SK-N-SH treated with all-trans-retinoic acid at 6 μM for 48 hours (cell line): Measurements from ENCODE around the gene OLIG1.

Source experiments
- ATAC-seq: fragments of 200-7000 bp; cut with Tn5 transposase; 3 replicates; pipeline ENCODE4 v1.9.1; 2020; ENCODE audit warnings: mild to moderate bottlenecking, moderate library complexity
- ARNTL ChIP-seq: fragments of 450-650 bp; formaldehyde crosslinking; IDR thresholded peaks from 2 replicates; pipeline ENCODE4 v1.5.0; 2020; ENCODE audit warnings: low read depth, mild to moderate bottlenecking, moderate library complexity, borderline replicate concordance
- BACH2 ChIP-seq: fragments of 250-450 bp; sonication (Bioruptor Pico); IDR thresholded peaks from 2 replicates; pipeline ENCODE4 v1.9.0; 2021; ENCODE audit warnings: mild to moderate bottlenecking, borderline replicate concordance
- CSDC2 ChIP-seq: fragments of 250-450 bp; sonication (Bioruptor Pico); IDR thresholded peaks from 2 replicates; pipeline ENCODE4 v1.5.0; 2020; ENCODE audit warnings: mild to moderate bottlenecking, moderate library complexity
- ESRRG ChIP-seq: fragments of 250-450 bp; sonication (Bioruptor Pico); IDR thresholded peaks from 2 replicates; pipeline ENCODE4 v1.6.1; 2021; ENCODE audit warnings: mild to moderate bottlenecking
- GLIS3 ChIP-seq: fragments of 250-450 bp; sonication (Bioruptor Pico); IDR thresholded peaks from 2 replicates; pipeline ENCODE4 v1.5.0; 2020; ENCODE audit warnings: mild to moderate bottlenecking, moderate library complexity
- ISL1 ChIP-seq: fragments of 250-450 bp; sonication (Bioruptor Pico); IDR thresholded peaks from 2 replicates; pipeline ENCODE4 v2.1.2; 2022; ENCODE audit warnings: mild to moderate bottlenecking, moderate library complexity
- OSR1 ChIP-seq: fragments of 250-450 bp; sonication (Bioruptor Pico); IDR thresholded peaks from 2 replicates; pipeline ENCODE4 v1.8.0; 2022; ENCODE audit warnings: moderate library complexity, mild to moderate bottlenecking, inconsistent platforms
- PPARA ChIP-seq: fragments of 250-450 bp; sonication (Bioruptor Pico); IDR thresholded peaks from 2 replicates; pipeline ENCODE4 v1.5.0; 2020; ENCODE audit warnings: mild to moderate bottlenecking, borderline replicate concordance
- RARB ChIP-seq: fragments of 250-450 bp; sonication (Bioruptor Pico); IDR thresholded peaks from 2 replicates; pipeline ENCODE4 v1.8.0; 2021; ENCODE audit warnings: mild to moderate bottlenecking, moderate library complexity
- SNAI2 ChIP-seq: fragments of 250-450 bp; sonication (Bioruptor Pico); IDR thresholded peaks from 2 replicates; pipeline ENCODE4 v1.5.0; 2020; ENCODE audit warnings: mild to moderate bottlenecking, moderate library complexity
- TOX ChIP-seq: fragments of 250-450 bp; sonication (Bioruptor Pico); IDR thresholded peaks from 2 replicates; pipeline ENCODE4 v1.8.0; 2021; ENCODE audit warnings: mild to moderate bottlenecking, moderate library complexity, borderline replicate concordance
- ZC3H10 ChIP-seq: fragments of 250-450 bp; sonication (Bioruptor Pico); IDR thresholded peaks from 2 replicates; pipeline ENCODE4 v1.5.1; 2021; ENCODE audit warnings: mild to moderate bottlenecking, moderate library complexity
- ZFP3 ChIP-seq: fragments of 250-450 bp; sonication (Bioruptor Pico); IDR thresholded peaks from 2 replicates; pipeline ENCODE4 v1.5.0; 2020; ENCODE audit warnings: mild to moderate bottlenecking, moderate library complexity
- ZFP30 ChIP-seq: fragments of 450-650 bp; formaldehyde crosslinking; IDR thresholded peaks from 2 replicates; pipeline ENCODE4 v1.5.0; 2022; ENCODE audit warnings: mild to moderate bottlenecking, moderate library complexity
- ZNF565 ChIP-seq: fragments of 450-650 bp; formaldehyde crosslinking; conservative IDR thresholded peaks from 2 replicates; pipeline ENCODE4 v1.5.0; 2020; ENCODE audit warnings: low read depth, mild to moderate bottlenecking, moderate library complexity
- ZNF70 ChIP-seq: fragments of 450-650 bp; formaldehyde crosslinking; IDR thresholded peaks from 2 replicates; pipeline ENCODE4 v1.5.0; 2020; ENCODE audit warnings: mild to moderate bottlenecking, moderate library complexity
- ZNF8 ChIP-seq: fragments of 450-650 bp; formaldehyde crosslinking; IDR thresholded peaks from 2 replicates; pipeline ENCODE4 v1.5.0; 2020; ENCODE audit warnings: mild to moderate bottlenecking, moderate library complexity
- TF ChIP-seq, protein P1 (sequence below): fragments of 250-450 bp; sonication (Bioruptor Pico); IDR thresholded peaks from 2 replicates; pipeline ENCODE4 v1.8.0; 2021; ENCODE audit warnings: low read depth, mild to moderate bottlenecking, moderate library complexity, borderline replicate concordance
- TF ChIP-seq, protein P2 (sequence below): fragments of 250-450 bp; sonication (Bioruptor Pico); IDR thresholded peaks from 2 replicates; pipeline ENCODE4 v1.5.1; 2021; ENCODE audit warnings: mild to moderate bottlenecking, moderate library complexity
- TF ChIP-seq, protein P3 (sequence below): fragments of 250-450 bp; sonication (Bioruptor Pico); IDR thresholded peaks from 2 replicates; pipeline ENCODE4 v1.5.0; 2020; ENCODE audit warnings: mild to moderate bottlenecking, moderate library complexity
- TF ChIP-seq, protein P4 (sequence below): fragments of 250-450 bp; sonication (Bioruptor Pico); IDR thresholded peaks from 2 replicates; pipeline ENCODE4 v1.5.1; 2020; ENCODE audit warnings: low read depth, mild to moderate bottlenecking, moderate library complexity

Gene OLIG1

DNA sequence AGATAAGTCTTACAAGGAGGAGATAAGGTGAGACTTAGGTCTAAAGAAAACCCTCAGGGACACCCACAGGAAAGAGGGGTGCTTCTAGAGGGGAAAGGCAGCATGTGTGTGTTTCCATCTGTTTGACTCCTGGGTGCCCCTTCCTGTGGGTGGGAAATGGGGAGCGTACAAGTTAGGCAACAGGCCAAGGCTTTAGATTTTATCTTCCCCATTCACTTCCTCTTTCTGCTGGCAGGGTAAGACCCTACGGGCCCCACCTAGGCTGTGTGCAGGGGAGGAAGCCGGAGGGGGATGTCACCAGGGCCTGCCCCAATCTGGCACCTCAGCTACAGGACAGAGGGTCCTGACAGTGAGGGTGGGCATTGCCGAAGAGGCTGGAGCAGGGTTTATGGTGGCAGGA lies 2.5 kb upstream of the OLIG1 start:
- TF ChIP-seq, protein P1, sequence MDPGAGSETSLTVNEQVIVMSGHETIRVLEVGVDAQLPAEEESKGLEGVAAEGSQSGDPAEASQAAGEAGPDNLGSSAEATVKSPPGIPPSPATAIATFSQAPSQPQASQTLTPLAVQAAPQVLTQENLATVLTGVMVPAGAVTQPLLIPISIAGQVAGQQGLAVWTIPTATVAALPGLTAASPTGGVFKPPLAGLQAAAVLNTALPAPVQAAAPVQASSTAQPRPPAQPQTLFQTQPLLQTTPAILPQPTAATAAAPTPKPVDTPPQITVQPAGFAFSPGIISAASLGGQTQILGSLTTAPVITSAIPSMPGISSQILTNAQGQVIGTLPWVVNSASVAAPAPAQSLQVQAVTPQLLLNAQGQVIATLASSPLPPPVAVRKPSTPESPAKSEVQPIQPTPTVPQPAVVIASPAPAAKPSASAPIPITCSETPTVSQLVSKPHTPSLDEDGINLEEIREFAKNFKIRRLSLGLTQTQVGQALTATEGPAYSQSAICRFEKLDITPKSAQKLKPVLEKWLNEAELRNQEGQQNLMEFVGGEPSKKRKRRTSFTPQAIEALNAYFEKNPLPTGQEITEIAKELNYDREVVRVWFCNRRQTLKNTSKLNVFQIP (CRISPR knock-in tag), result no peak
- TF ChIP-seq CSDC2 (CRISPR knock-in tag) (no peak), GLIS3 (CRISPR knock-in tag) (no peak), ZFP3 (CRISPR knock-in tag) (no peak), ZNF8 (CRISPR knock-in tag) (no peak), ZFP30 (CRISPR knock-in tag) (no peak), BACH2 (no peak), ARNTL (CRISPR knock-in tag) (no peak), SNAI2 (CRISPR knock-in tag) (no peak), ZNF565 (CRISPR knock-in tag) (no peak), ZNF70 (no peak), RARB (CRISPR knock-in tag) (no peak), ISL1 (CRISPR knock-in tag) (no peak), ESRRG (no peak)
- TF ChIP-seq, protein P2, sequence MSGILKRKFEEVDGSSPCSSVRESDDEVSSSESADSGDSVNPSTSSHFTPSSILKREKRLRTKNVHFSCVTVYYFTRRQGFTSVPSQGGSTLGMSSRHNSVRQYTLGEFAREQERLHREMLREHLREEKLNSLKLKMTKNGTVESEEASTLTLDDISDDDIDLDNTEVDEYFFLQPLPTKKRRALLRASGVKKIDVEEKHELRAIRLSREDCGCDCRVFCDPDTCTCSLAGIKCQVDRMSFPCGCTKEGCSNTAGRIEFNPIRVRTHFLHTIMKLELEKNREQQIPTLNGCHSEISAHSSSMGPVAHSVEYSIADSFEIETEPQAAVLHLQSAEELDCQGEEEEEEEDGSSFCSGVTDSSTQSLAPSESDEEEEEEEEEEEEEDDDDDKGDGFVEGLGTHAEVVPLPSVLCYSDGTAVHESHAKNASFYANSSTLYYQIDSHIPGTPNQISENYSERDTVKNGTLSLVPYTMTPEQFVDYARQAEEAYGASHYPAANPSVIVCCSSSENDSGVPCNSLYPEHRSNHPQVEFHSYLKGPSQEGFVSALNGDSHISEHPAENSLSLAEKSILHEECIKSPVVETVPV (CRISPR knock-in tag), result no peak
- TF ChIP-seq, protein P3, sequence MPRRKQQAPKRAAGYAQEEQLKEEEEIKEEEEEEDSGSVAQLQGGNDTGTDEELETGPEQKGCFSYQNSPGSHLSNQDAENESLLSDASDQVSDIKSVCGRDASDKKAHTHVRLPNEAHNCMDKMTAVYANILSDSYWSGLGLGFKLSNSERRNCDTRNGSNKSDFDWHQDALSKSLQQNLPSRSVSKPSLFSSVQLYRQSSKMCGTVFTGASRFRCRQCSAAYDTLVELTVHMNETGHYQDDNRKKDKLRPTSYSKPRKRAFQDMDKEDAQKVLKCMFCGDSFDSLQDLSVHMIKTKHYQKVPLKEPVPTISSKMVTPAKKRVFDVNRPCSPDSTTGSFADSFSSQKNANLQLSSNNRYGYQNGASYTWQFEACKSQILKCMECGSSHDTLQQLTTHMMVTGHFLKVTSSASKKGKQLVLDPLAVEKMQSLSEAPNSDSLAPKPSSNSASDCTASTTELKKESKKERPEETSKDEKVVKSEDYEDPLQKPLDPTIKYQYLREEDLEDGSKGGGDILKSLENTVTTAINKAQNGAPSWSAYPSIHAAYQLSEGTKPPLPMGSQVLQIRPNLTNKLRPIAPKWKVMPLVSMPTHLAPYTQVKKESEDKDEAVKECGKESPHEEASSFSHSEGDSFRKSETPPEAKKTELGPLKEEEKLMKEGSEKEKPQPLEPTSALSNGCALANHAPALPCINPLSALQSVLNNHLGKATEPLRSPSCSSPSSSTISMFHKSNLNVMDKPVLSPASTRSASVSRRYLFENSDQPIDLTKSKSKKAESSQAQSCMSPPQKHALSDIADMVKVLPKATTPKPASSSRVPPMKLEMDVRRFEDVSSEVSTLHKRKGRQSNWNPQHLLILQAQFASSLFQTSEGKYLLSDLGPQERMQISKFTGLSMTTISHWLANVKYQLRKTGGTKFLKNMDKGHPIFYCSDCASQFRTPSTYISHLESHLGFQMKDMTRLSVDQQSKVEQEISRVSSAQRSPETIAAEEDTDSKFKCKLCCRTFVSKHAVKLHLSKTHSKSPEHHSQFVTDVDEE, result no peak
- no peak for ATAC-seq

DNA sequence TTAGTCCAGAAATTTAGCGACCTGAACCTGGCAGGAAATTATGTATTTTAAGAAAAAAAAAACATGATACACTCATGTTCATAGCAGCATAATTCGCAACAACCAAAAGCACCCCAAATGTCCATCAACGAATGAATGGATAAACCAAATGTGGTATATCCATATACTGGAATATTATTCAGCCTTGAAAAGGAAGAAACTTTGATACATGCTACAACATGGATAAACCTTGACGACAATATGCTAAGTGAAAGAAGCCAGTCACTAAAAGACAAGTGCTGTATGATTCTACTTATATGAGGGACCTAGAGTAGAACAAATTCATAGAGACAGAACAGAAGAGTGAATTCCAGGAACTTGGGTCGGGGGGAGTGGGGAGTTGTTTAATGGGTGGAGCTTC lies 698 bp upstream of the OLIG1 start:
- TF ChIP-seq ESRRG (no peak), ZNF8 (CRISPR knock-in tag) (peak; percentile 86)
- no peak for ATAC-seq

DNA sequence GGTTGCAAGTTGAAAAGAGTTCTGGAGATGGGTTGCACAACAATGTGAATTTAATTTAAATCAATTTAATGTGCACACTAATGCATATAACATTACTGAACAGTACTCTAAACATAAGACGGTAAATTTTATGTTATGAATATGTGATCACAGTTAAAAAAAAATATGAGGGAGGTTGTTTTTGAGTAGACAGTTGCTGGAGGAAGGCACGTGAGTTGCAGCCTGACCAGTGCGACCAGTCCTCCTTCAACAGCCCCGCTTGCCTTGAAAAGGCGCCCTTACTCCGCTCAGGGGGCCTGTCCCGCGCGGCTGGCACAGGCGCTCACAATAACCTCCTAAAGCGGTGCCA lies 322 bp upstream of the OLIG1 start:
- no peak for ATAC-seq
- TF ChIP-seq ZFP3 (CRISPR knock-in tag), result no peak
- no peak for TF ChIP-seq CSDC2 (CRISPR knock-in tag)
- no peak for TF ChIP-seq ZC3H10 (CRISPR knock-in tag)
- TF ChIP-seq, protein P4, sequence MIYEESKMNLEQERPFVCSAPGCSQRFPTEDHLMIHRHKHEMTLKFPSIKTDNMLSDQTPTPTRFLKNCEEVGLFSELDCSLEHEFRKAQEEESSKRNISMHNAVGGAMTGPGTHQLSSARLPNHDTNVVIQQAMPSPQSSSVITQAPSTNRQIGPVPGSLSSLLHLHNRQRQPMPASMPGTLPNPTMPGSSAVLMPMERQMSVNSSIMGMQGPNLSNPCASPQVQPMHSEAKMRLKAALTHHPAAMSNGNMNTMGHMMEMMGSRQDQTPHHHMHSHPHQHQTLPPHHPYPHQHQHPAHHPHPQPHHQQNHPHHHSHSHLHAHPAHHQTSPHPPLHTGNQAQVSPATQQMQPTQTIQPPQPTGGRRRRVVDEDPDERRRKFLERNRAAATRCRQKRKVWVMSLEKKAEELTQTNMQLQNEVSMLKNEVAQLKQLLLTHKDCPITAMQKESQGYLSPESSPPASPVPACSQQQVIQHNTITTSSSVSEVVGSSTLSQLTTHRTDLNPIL (CRISPR knock-in tag), result no peak
- no peak for TF ChIP-seq ZNF8 (CRISPR knock-in tag)
- no peak for TF ChIP-seq PPARA (CRISPR knock-in tag)
- no peak for TF ChIP-seq TOX (CRISPR knock-in tag)
- no peak for TF ChIP-seq ARNTL (CRISPR knock-in tag)
- TF ChIP-seq, protein P1 (CRISPR knock-in tag), result no peak
- no peak for TF ChIP-seq ESRRG
- no peak for TF ChIP-seq RARB (CRISPR knock-in tag)
- no peak for TF ChIP-seq BACH2
- TF ChIP-seq OSR1 (CRISPR knock-in tag), result no peak
- TF ChIP-seq, protein P2 (CRISPR knock-in tag), result no peak
